HCT116 (cell line): ENCODE measurements around the gene FBN3. TPM values are rescaled to one million over a fixed set of nuclear protein-coding genes. Genes with fewer than 3 reads are reported as not detected.
"Not testable (repeated sequence)": the region's sequence is repeated elsewhere in the genome, so short reads cannot be mapped to it uniquely, and the experiment has no call there.

ENCODE experiments used
- ATAC-seq: fragments of 200-7000 bp; cut with Tn5 transposase; 2 replicates; pipeline ENCODE4 v1.9.1; 2020; ENCODE audit warnings: mild to moderate bottlenecking, moderate library complexity
- BruUV-seq: library from RNA; stranded (reverse); fragments of 400-500 nt; replicated peaks from 2 replicates; lab custom pipeline; 2021; lab: Mats Ljungman, UMichigan
- CTCF ChIA-PET: fragments of 300-600 bp; sonication (Branson Sonifier 250); formaldehyde crosslinking; loops from one replicate; lab custom pipeline; 2021; ENCODE audit warnings: antibody characterized with exemption; lab: Charles Lee
- POLR2A ChIA-PET: fragments of 300-600, 350-600 bp; sonication (Branson Sonifier 250); formaldehyde crosslinking; loops from one replicate; lab custom pipeline; 2021; ENCODE audit warnings: antibody characterized with exemption; lab: Charles Lee
- RAD21 ChIA-PET, 2 experiments: fragments of 300-600 bp; sonication (Branson Sonifier 250); formaldehyde crosslinking; loops; one replicate each; lab custom pipeline; 2023; ENCODE audit warnings: low total read pairs in 2 of 2; ENCODE audit not compliant: uncharacterized antibody in 2 of 2, unreplicated experiment in 2 of 2, low non-redundant PET in 1 of 2; lab: Charles Lee
- DNase-seq: peaks from one replicate; pipeline ENCODE4 v3.0.0-alpha.2; 2010; ENCODE audit warnings: low read depth, low spot score
- H2AFZ ChIP-seq: fragments of 200-600 bp; shearing (Covaris generic), sonication (generic); 2 replicates; pipeline ENCODE4 v1.6.1; 2017; ENCODE audit warnings: low read depth, mixed run types, mixed read lengths, antibody characterized with exemption, low read length; ENCODE audit not compliant: poor library complexity, severe bottlenecking
- H3K27ac ChIP-seq: 2 replicates; pipeline ENCODE4 v1.5.1; 2012; ENCODE audit warnings: low read depth, low read length
- H3K27me3 ChIP-seq: fragments of 200-600 bp; sonication (generic); 2 replicates; pipeline ENCODE4 v1.6.1; 2016; ENCODE audit warnings: mixed run types, low read length, mixed read lengths; ENCODE audit not compliant: insufficient read depth
- H3K36me3 ChIP-seq, 2 experiments: fragments of 200-500 bp in 1 of 2; fragments of 200-600 bp in 1 of 2; sonication (Bioruptor generic) in 1 of 2; sonication (generic) in 1 of 2; 2 replicates each; pipeline versions ENCODE4 v1.5.1 to v1.6.1; 2014 to 2016; ENCODE audit warnings: low read length in 2 of 2, inconsistent platforms in 1 of 2, mixed read lengths in 1 of 2, mixed run types in 1 of 2; ENCODE audit not compliant: insufficient read depth in 2 of 2, control insufficient read depth in 1 of 2
- H3K4me1 ChIP-seq, 2 experiments: fragments of 200-600 bp in 1 of 2; sonication (generic) in 1 of 2; 2 replicates each; pipeline versions ENCODE4 v1.5.1 to v1.6.1; 2012 to 2017; ENCODE audit warnings: low read length in 2 of 2, inconsistent platforms in 1 of 2, mild to moderate bottlenecking in 1 of 2, mixed read lengths in 1 of 2, mixed run types in 1 of 2, moderate library complexity in 1 of 2; ENCODE audit not compliant: insufficient read depth in 2 of 2, control insufficient read depth in 1 of 2
- H3K4me2 ChIP-seq: fragments of 200-600 bp; sonication (generic); 2 replicates; pipeline ENCODE4 v1.6.1; 2017; ENCODE audit warnings: mixed run types, low read length, mixed read lengths
- H3K4me3 ChIP-seq, 2 experiments: fragments of 200-600 bp in 1 of 2; sonication (generic) in 1 of 2; replicated peaks in 1 of 2; 2 replicates each; pipeline ENCODE4 v1.5.1; 2011 to 2016; ENCODE audit warnings: low read length in 2 of 2, control low read depth in 1 of 2, low read depth in 1 of 2, mild to moderate bottlenecking in 1 of 2, mixed read lengths in 1 of 2, mixed run types in 1 of 2
- H3K79me2 ChIP-seq: fragments of 200-600 bp; sonication (generic); 2 replicates; pipeline ENCODE4 v1.6.1; 2017; ENCODE audit warnings: mild to moderate bottlenecking, mixed run types, low read length, moderate library complexity, mixed read lengths; ENCODE audit not compliant: insufficient read depth
- H3K9ac ChIP-seq: fragments of 200-600 bp; sonication (generic); 2 replicates; pipeline ENCODE4 v1.6.1; 2016; ENCODE audit warnings: low read length, mixed read lengths
- H3K9me2 ChIP-seq: fragments of 200-600 bp; sonication (generic), shearing (Covaris generic); 2 replicates; pipeline ENCODE4 v1.6.1; 2017; ENCODE audit warnings: mixed run types, mild to moderate bottlenecking, moderate library complexity; ENCODE audit not compliant: insufficient read depth
- H3K9me3 ChIP-seq, 2 experiments: fragments of 200-500 bp in 1 of 2; fragments of 200-600 bp in 1 of 2; sonication (Bioruptor generic) in 1 of 2; sonication (generic) in 1 of 2; 2 replicates each; pipeline ENCODE4 v1.6.1; 2014 to 2017; ENCODE audit warnings: low read length in 2 of 2, mixed read lengths in 2 of 2, inconsistent platforms in 1 of 2, low read depth in 1 of 2, mild to moderate bottlenecking in 1 of 2, mixed run types in 1 of 2, moderate library complexity in 1 of 2; ENCODE audit not compliant: control insufficient read depth in 1 of 2, insufficient read depth in 1 of 2
- H4K20me1 ChIP-seq: fragments of 200-600 bp; sonication (generic), shearing (Covaris generic); 2 replicates; pipeline ENCODE4 v1.6.1; 2017; ENCODE audit warnings: mixed run types, mild to moderate bottlenecking, moderate library complexity; ENCODE audit not compliant: insufficient read depth
- EGR1 ChIP-seq: IDR thresholded peaks from 2 replicates; pipeline ENCODE4 v1.6.1; 2012; ENCODE audit warnings: low read depth
- ELF1 ChIP-seq: IDR thresholded peaks from 2 replicates; pipeline ENCODE4 v1.6.1; 2012; ENCODE audit warnings: low read depth, borderline replicate concordance
- EZH2phosphoT487 ChIP-seq: fragments of 200-600 bp; IDR thresholded peaks from 2 replicates; pipeline ENCODE4 v1.6.1; 2018; ENCODE audit warnings: antibody characterized with exemption, borderline replicate concordance
- POLR2AphosphoS5 ChIP-seq: IDR thresholded peaks from 2 replicates; pipeline ENCODE4 v1.6.1; 2011; ENCODE audit warnings: mild to moderate bottlenecking, low read depth, low read length, moderate library complexity
- RAD21 ChIP-seq: IDR thresholded peaks from 2 replicates; pipeline ENCODE4 v1.6.1; 2012; ENCODE audit warnings: low read depth, mild to moderate bottlenecking
- SIN3A ChIP-seq: IDR thresholded peaks from 2 replicates; pipeline ENCODE4 v1.6.1; 2012; ENCODE audit warnings: low read depth
- TCF7L2 ChIP-seq: IDR thresholded peaks from 2 replicates; pipeline ENCODE4 v1.7.0; 2011; ENCODE audit warnings: borderline replicate concordance, inconsistent platforms; ENCODE audit not compliant: insufficient read depth, insufficient read length; ENCODE audit errors: extremely low read depth
- YY1 ChIP-seq: IDR thresholded peaks from 2 replicates; pipeline ENCODE4 v1.6.1; 2011; ENCODE audit warnings: low read length, low read depth, moderate library complexity, mild to moderate bottlenecking; ENCODE audit not compliant: insufficient replicate concordance; ENCODE audit errors: extremely low read depth
- intact Hi-C: fragments of 100-400 bp; cut with micrococcal nuclease; formaldehyde crosslinking; loops from 2 replicates; pipeline ENCODE4 v1.10.0; 2022
- total RNA-seq: library from RNA; stranded (reverse); gene quantifications from one replicate; pipeline ENCODE4 v1.2.1, GENCODE V29; 2021; ENCODE audit not compliant: unreplicated experiment
- TF ChIP-seq, protein P1 (sequence below): IDR thresholded peaks from 2 replicates; pipeline ENCODE4 v1.6.1; 2012; ENCODE audit warnings: low read depth
- TF ChIP-seq, protein P2 (sequence below), 3 experiments: fragments of 200-600 bp in 1 of 3; sonication (generic) in 1 of 3; IDR thresholded peaks in 2 of 3; conservative IDR thresholded peaks in 1 of 3; 2 replicates each; pipeline ENCODE4 v1.5.1; 2012 to 2017; ENCODE audit warnings: low read depth in 2 of 3, low read length in 2 of 3, antibody characterized with exemption in 1 of 3, borderline replicate concordance in 1 of 3, control low read depth in 1 of 3, mild to moderate bottlenecking in 1 of 3, mixed read lengths in 1 of 3, mixed run types in 1 of 3, moderate library complexity in 1 of 3; ENCODE audit not compliant: insufficient read depth in 1 of 3

Gene FBN3
- total RNA-seq, 1 experiment from 2014 or later = 6.6 TPM

GRCh38 chr19:8025316-8025715, 124.1 kb downstream of the FBN3 start (continued):
- TF ChIP-seq, protein P1, sequence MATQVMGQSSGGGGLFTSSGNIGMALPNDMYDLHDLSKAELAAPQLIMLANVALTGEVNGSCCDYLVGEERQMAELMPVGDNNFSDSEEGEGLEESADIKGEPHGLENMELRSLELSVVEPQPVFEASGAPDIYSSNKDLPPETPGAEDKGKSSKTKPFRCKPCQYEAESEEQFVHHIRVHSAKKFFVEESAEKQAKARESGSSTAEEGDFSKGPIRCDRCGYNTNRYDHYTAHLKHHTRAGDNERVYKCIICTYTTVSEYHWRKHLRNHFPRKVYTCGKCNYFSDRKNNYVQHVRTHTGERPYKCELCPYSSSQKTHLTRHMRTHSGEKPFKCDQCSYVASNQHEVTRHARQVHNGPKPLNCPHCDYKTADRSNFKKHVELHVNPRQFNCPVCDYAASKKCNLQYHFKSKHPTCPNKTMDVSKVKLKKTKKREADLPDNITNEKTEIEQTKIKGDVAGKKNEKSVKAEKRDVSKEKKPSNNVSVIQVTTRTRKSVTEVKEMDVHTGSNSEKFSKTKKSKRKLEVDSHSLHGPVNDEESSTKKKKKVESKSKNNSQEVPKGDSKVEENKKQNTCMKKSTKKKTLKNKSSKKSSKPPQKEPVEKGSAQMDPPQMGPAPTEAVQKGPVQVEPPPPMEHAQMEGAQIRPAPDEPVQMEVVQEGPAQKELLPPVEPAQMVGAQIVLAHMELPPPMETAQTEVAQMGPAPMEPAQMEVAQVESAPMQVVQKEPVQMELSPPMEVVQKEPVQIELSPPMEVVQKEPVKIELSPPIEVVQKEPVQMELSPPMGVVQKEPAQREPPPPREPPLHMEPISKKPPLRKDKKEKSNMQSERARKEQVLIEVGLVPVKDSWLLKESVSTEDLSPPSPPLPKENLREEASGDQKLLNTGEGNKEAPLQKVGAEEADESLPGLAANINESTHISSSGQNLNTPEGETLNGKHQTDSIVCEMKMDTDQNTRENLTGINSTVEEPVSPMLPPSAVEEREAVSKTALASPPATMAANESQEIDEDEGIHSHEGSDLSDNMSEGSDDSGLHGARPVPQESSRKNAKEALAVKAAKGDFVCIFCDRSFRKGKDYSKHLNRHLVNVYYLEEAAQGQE = no peak

DNA sequence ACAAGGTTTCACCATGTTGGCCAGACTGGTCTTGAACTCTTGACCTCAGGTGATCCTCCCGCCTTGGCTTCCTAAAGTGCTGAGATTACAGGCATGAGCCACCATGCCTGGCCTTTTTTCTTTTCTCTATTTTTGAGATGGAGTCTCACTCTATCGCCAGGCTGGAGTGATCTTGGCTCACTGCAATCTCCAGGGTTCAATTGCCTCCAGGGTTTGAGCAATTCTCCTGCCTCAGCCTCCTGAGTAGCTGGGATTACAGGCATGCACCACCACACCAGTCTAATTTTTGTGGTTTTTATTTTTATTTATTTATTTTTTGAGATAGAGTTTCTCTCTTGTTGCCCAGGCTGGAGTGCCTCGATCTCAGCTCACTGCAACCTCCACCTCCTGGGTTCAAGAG, 125.1 kb downstream of the FBN3 start:
- H3K9me2 ChIP-seq, intact Hi-C loops, H3K36me3 ChIP-seq, H3K4me1 ChIP-seq, H3K27me3 ChIP-seq, H3K4me3 ChIP-seq, H3K79me2 ChIP-seq, BruUV-seq, ATAC-seq, RAD21 ChIA-PET, H3K9me3 ChIP-seq, POLR2A ChIA-PET, H2AFZ ChIP-seq, DNase-seq, H4K20me1 ChIP-seq, H3K4me2 ChIP-seq, H3K9ac ChIP-seq, H3K27ac ChIP-seq: not testable (repeated sequence)
- CTCF ChIA-PET = interaction anchor here (1.3 kb wide), 1 partner anchor 22 kb away, joined by 3 read pairs; no protein-coding TSS in a partner anchor

DNA sequence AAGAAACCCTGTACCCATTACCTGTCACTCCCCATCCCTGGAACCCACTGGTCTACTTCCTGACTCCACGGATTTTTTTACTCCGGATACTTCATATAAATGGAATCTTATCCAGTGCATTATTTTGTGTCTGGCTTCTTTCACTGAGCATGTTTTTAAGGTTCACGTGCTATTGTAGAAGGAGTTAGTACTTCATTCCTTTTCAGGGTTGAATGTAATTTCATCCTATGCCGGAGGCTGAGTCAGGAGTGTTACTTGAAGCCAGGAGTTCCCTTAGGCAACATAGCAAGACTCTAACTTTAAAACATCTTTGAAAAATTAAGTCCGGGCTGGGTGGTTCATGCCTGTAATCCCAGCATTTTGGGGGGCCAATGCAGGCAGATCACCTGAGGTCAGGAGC, 126.0 kb downstream of the FBN3 start:
- Histone ChIP-seq H3K79me2 (no peaks in the 10 kb centered on the region), H3K4me3 (no peak overlapping the region), H3K9me3 (no peaks in the 10 kb centered on the region), H3K27me3 (no peaks in the 10 kb centered on the region), H3K4me1 (no peaks in the 10 kb centered on the region; a peak in 1 of 4 replicates), H4K20me1 (no peaks in the 10 kb centered on the region), H3K4me2 (no peak overlapping the region), H2AFZ (no peak overlapping the region), H3K9ac (no peak overlapping the region), H3K27ac (no peak overlapping the region), H3K36me3 (no peaks in the 10 kb centered on the region), H3K9me2 (no peaks in the 10 kb centered on the region)
- no peak for ATAC-seq
- DNase-seq = no peak
- intact Hi-C loops = no loop called here
- RAD21 ChIA-PET = no interaction called here
- POLR2A ChIA-PET = no interaction called here
- CTCF ChIA-PET = interaction anchor here (1.3 kb wide), 1 partner anchor 21 kb away, joined by 3 read pairs; no protein-coding TSS in a partner anchor
- BruUV-seq = no TSS peak
- TF ChIP-seq EZH2phosphoT487 (no peak), ELF1 (no peak), POLR2AphosphoS5 (no peak), SIN3A (no peak), TCF7L2 (no peak), YY1 (no peak), RAD21 (no peak), EGR1 (no peak)
- TF ChIP-seq, protein P2, sequence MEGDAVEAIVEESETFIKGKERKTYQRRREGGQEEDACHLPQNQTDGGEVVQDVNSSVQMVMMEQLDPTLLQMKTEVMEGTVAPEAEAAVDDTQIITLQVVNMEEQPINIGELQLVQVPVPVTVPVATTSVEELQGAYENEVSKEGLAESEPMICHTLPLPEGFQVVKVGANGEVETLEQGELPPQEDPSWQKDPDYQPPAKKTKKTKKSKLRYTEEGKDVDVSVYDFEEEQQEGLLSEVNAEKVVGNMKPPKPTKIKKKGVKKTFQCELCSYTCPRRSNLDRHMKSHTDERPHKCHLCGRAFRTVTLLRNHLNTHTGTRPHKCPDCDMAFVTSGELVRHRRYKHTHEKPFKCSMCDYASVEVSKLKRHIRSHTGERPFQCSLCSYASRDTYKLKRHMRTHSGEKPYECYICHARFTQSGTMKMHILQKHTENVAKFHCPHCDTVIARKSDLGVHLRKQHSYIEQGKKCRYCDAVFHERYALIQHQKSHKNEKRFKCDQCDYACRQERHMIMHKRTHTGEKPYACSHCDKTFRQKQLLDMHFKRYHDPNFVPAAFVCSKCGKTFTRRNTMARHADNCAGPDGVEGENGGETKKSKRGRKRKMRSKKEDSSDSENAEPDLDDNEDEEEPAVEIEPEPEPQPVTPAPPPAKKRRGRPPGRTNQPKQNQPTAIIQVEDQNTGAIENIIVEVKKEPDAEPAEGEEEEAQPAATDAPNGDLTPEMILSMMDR (IDR thresholded peaks at IDR 0.05 in 2 of 3, conservative IDR thresholded peaks at IDR 0.05 in 1 of 3; ENCODE audit: borderline replicate concordance in 1 of 3, insufficient read depth in 1 of 3, low read depth in 2 of 3, low read length in 2 of 3) = no peak
